GM21381 (cell line): ENCODE measurements around the gene NET1.

Experiments used
- ATAC-seq: cut with Tn5 transposase; IDR thresholded peaks from one replicate; pipeline ENCODE4 v1.9.1; 2021; ENCODE audit warnings: mild to moderate bottlenecking, moderate library complexity; ENCODE audit not compliant: unreplicated experiment

NET1 gene

DNA sequence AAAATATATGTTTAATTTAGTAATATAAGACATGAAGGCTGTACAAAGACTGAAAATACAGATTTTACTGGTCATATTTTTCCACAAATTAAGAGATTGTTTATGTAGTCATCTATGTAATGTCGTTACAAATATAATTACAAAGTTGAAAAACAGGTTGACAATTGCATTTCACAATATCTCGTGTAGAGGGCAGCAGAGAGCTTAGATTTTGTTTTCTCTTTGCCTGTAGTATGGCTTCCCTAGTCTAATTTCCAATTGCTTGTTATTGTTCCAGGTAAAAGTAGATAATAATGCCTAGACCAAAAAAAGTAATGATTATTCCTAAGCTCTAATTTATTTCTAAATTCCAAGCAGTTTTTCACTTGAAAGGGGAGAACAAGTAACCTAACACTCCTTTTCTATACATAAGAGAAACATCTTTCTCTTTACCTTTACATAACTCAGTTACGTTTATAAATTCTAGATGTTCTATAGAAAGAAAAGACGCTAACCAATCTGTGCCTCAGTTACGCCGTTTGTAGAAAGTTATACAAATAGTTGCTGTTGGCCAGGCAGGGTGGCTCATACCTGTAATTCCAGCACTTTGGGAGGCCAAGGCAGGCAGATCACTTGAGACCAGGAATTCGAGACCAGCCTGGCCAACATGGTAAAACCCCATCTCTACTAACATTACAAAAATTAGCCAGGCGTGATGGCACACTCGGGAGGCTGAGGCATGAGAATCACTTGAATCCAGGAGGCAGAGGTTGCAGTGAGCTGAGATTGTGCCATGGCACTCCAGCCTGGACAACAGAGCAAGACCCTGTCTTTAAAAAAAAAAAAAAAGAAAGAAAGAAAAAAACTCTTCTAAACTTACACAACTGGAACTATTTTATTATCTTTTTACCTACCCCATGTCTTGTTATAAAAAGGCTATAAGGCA, 30.0 kb downstream of the NET1 start:
- ATAC-seq = no peak

DNA sequence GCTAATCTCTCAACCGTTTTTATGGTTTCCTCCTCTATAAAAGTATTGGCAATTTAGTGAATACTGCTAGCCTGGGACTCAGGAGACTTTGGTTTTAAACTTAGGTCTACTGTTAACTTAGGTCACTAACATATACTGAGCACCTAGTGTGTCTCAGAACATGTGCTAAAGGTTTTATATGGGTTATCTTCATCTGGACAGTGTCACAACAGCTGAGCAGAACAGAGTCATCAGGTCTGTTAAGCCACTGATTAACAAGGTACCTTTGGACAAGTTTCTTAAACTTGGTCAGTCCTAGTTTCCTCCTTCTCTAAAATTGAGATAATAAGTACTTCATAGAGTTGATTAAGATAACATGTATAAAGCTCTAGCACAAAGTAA, 30.6 kb downstream of the NET1 start:
- peak; percentile 28 for ATAC-seq

DNA sequence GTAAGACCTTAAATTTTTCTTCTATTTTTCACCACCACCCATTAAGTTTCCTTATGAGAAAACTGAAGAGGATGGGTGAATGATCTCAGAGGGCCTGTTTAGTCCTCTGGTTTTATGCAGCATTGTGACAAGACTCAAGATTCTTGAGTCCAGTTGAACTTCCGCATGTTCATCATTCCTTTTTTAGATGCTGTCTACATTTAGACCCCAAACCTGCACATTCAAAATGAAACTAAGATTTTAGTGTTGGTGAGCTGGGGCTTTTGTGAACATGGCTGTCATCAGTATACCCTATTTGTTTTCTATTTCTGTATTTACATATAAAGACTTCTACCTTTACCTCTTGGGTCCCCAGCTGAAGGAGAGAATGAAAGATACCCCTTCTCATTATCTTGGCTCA, 31.1 kb downstream of the NET1 start:
- peak; percentile 70 for ATAC-seq

DNA sequence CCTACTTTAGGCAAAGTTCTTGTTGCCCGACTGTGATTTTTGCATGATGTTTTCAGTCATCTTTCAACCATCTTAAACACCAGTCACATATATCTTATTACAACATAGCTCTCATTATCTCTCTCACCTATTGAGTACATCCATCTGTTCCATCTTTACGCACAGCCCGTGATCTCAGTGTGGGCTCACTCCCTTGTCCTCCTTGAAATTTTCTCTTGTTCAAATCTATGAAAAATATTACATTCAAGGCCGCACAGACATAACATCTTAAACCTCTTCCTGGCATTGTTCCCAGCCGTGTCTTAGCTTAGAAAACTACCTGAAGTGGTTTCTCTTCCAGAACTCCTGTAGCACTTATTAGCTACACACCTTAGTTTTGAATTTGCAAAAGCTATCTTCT, 32.6 kb downstream of the NET1 start:
- ATAC-seq = no peak

DNA sequence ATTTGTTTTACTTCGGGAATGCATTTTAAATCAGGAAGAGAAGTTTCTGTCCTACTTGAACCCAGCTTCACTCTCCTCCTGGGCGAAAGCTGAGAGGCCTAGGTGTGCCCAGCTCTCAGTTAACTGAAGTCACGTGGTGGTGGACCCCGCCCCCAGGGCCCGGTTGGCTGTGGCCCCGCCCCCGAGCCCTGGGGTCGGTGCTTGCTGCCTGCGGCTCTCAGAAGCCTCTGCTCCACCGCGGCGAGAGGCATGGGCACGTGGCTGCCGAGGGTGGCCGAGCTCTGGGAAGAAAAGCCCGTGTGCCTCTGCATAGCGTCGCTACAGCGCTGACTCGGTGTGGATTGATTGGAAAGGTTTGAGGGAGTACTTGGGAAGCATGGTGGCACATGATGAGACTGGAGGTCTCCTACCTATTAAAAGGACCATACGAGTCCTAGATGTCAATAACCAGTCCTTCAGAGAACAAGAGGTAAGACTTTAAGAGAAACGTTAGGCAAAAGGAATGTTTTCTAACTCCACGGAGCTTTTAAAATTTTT, 34.1 kb downstream of the NET1 start:
- peak; percentile 44 for ATAC-seq

DNA sequence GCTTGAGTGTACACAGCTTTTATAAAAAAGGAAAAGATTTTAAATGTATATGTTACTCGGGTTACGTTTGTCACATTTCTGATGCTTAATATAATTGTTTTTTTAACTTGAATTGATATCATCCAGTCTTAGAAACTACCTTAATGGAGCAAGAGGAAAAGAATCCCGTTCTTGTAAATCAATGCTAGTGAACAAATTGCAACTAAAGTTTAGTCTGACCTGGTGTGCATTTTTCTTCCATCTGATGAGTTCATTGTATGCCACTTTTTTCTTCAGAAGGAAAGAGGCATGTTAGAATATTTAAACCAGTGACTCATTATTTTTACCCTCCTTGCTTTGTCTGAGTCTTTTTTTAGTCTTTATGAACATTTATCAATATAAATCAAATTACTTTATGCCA, 34.7 kb downstream of the NET1 start:
- ATAC-seq = no peak

DNA sequence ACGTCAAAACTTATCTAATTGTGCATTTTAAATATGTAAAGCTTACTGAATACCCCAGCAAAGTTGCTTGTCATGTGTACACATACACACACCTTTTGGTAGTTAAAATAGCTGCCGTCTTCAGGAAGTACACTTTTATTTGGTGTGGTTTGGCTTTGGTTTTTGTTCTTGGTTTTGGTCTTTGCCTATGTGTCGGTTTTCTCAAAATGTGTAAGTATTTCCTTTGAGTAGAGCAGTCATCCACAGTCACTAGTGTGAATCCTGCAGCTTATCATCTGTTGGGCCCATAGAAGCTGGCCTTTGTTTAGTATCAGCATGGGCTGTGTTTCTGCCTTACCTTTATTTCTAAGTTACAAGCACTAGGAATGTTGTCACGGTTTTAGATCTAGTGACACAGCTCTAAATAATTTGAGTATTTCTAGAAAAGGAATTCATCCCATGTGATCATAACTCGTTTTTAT, 35.3 kb downstream of the NET1 start:
- peak; percentile 49 for ATAC-seq

DNA sequence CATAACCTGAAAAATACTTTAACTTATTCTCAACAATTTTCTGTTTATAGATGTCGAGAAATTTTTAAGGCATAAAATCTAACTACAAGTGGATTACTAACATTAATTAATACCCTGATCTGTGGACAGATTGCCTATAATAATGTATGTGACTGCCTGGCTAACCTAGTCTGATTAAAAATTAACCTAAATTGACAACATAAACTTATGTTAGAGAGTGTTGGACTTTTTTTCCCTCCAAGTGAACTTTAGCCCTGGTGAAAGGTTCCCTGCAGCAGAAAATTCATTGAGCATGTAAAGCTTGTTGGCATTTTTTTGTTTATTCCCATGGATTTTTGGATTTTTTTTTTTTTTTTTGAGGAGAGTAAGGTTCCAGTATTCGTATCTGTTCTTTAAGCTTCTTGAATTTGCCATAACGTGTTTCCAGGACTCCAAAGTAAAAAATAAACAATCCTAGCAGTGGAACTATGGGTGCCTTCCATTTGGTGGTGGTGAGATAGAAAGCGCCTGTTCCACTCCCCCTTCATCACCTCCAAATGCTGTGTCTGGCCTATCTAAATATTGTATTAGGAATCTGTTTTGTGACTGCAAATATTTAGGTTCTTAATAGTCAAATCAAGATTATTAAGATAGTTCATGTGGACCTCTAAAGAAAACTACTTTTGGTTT, 36.1 kb downstream of the NET1 start:
- ATAC-seq = no peak

DNA sequence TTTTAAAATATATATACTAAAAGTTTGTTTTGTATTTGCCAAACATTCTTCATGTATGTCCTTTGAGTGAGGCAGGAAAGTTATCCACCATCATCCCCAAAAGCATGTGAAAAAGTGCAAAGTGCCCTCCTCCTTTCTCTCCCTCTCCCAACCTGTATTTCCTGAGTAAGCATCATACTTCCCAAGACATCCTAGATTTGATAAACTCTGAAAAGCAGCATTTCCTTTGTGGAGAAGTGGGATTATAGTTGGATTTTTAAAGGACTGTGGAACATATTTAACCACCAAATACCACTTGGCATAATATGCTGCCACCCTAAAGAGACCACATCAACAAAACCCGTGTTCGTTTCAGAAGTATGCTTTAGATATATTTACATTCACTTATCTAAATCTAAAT, 36.9 kb downstream of the NET1 start:
- no peak for ATAC-seq

DNA sequence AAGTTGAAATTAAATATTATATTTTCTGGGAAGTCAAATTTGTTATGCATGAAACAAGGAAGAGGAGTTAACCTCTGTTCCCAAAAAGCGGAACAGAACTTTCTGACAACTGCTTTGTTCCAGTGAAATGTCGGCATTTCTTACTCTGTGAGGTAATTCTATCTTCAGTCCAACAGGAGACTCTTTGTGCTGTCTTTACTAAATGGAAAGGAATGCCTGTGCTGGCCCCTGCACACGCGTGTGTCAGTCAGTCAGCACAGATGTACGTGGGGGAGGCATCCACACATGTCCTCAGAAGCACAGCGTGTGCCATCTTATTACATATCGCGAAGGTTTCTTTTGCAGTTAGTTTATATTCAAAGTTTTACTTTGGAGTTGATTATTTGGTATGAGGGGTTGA, 37.5 kb downstream of the NET1 start:
- ATAC-seq = no peak

DNA sequence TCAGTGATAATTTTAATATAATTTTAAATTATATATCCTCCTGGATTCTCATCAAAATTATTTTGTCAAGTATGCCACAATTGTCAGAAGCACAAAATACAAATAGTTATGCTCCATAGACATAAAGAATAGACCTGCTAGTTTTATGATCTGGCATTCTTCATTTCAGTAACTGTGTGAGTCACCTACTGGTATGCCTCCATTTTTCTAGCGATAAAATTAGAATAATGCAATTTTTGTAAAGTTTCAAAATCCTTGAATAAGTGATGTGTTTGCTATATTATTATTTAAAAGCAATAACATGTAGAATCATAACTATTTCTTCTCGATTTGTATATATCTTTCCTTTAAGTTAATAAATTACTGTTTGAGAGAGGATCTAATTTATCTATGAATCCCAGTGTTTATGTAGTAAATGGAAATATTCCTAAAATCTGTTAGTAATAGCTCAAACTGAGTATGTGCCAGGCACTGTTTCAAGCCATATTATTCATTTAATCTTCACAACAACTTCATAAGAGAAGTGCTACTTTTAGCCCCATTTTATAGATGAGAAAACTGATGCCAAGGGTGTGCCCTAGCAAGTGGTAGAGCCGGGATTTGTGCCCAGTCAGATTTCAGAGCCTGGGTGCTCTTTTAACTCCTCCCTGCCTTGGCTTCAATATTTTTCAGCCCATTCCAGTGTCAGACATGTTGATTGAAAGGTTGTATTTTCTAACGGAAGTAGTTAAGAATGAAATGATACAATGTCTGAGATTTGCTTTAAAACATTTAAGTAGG, 38.4 kb downstream of the NET1 start:
- ATAC-seq = no peak

DNA sequence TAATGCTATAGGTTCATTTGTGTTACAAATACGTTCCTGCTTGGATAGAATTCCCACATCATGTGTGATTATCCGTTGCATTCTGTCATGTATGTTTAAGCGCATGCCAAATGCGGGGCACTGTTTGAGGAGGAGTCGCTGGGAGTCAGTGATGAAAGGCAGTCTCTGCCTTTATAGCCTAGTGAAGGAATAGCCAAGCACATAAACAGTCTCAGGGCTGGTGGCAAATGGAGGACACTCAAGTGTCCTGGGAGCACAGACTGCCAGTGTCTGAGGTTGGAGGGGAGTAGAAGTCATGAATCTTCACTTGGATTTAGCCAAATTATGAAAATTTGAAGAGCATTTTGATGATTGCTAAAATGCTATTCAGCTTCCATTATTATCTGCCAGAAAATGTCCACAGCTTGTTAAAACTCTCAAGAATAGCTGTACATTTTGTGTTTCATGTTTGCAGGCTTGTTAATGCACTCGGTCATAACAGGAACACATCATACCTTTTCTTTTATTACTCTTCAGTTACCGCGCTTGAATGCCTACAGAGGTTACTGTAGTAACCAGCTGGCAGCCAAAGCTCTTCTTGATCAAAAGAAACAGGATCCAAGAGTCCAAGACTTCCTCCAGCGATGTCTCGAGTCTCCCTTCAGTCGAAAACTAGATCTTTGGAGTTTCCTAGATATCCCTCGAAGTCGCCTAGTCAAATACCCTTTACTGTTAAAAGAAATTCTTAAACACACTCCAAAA, 41.6 kb downstream of the NET1 start:
- no peak for ATAC-seq

DNA sequence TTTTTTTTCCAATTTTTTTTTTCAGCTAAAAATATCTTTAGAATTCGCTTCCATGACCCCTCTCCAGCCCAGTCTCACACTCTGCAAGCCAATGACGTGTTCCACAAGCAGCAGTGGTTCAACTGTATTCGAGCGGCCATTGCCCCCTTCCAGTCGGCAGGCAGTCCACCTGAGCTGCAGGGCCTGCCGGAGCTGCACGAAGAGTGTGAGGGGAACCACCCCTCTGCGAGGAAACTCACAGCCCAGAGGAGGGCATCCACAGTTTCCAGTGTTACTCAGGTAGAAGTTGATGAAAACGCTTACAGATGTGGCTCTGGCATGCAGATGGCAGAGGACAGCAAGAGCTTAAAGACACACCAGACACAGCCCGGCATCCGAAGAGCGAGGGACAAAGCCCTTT, 44.2 kb downstream of the NET1 start:
- no peak for ATAC-seq

DNA sequence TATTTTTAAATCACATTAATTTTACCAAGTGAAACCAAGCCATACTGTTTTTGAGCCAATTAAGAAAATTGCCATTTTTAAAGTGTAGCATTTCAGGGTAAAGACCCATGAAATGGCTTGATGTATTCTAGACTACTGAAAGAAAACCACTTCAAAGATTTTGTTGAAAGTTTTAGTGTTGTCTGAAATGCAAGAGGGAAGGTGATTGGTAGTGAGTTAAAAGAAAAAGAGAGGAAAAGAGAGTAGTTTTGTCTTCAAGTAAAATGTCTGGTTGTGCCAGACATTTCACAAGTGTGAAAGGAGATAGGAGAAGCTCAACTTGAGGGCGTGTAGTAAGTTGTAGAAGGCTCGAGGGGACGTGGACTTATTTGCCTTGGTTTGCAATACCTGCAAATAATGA, 45.4 kb downstream of the NET1 start:
- ATAC-seq = no peak

DNA sequence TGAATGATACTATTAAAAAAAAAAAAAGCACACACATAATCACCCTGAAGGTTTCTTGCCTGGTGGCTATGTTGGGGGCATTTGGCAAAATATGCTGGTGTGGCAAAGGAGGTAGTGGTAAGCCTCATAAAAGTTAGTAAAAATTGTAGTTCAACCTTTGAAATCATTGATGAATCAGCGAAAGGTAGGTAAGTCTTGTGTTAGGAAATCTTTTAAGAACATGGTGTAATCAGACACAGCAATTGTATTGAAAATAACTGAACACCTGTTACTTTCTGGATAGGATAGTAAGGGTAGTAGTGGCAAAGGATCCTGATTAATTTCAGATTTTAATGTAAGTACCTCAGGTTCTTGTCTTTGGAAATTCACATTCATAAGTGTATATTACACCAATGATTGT, 46.1 kb downstream of the NET1 start:
- ATAC-seq = no peak

DNA sequence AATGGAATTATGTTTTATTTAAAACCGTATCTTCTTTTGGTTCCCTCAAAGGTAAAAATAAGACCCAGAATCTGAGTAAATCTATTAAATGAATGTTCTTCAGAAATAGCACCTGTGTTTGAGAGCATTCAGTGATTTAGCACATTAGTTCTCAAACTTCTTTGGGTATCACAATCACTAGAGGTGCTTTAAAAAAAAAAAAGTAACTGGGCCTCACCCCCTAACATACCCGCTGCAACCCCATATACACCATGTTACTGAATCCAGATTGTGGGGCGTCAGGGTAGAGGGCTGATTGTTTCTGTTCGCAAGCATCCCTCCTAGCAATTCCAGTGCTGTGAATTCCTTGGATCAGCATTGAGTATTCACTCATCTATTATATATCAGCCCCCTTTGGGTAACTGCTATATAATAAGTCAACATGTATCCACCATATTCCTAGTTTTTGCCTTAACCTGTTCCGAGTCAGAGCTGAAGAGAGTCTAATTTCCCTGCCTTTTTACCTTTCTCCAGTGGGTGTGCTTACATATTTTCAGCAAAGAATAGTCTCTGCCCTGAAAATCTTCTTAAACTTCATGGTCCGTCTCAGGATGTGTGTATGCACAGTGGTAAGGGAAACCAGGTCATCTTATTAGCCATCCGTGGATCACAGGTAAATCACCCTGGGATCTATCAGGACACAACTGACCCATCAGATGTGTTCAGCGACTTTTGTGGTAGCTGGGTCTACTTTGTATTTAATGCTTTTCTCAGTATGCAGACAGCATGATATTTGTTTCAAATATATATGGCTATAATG, 46.8 kb downstream of the NET1 start:
- ATAC-seq = no peak

DNA sequence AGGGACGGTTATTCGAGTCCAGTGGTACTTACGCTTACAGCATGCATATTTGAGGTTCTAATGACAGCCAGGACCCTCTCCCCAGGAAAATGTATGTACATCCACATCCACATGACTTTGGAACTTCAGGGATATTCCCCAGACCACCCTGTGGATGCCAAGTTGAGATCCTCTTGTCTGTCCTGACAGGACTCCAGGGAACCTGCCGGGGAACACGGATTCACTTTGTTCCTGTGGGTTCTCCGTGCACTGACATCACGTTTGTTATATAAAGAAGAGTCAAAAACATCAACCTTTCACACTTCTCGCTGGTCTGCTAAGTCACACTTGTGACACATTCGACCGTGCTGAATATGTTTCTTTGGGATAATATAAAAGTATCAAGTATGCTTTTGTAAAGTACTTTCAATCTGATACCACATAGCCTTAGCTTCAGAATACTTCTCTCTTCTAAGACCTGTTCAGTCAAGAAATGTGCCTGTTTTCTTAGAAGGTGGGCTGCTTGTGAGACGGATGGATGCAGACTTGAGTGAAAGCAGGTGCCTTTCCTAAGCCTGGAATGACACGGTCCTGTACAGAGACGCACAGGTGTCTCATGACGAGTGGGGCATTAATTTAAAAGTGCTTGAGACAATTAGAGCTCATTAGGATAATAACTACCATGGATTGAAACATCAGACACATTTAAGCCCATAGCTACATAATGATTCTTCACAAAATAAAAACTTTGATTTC, 48.3 kb downstream of the NET1 start:
- ATAC-seq = no peak

DNA sequence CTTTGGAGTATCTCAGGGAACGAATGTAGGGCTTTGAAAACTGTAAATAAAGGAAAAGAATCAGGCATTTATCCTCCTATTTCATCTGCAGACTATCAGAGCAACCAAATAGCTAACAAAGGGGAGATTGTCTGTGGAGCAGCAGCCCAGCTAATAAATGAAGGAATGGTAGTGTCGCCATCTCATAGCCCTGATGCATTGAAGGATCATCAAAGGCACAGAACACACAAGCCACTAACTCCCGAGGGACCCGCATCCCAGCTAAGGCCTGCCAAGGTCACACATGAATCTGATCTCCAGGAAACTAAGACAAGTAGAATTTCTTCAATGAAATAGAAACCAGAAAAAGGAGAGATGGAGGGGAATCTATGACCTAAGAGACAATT, 48.8 kb downstream of the NET1 start:
- no peak for ATAC-seq
